IPS-15b (cell line): Measurements from ENCODE around the gene PHLDA3.
A peak's percentile ranks its signal among the peaks of the same experiment; 100 is the strongest.

Source experiments
- H3K27me3 ChIP-seq: one replicate; pipeline ENCODE4 v1.6.1; 2013; ENCODE audit warnings: low read length; ENCODE audit not compliant: control insufficient read depth, insufficient read depth
- H3K36me3 ChIP-seq: one replicate; pipeline ENCODE4 v1.6.1; 2013; ENCODE audit warnings: low read length; ENCODE audit not compliant: control insufficient read depth, insufficient read depth
- H3K4me1 ChIP-seq: one replicate; pipeline ENCODE4 v1.6.1; 2013; ENCODE audit warnings: mild to moderate bottlenecking, low read length; ENCODE audit not compliant: control insufficient read depth, insufficient read depth
- H3K4me3 ChIP-seq: one replicate; pipeline ENCODE4 v1.5.1; 2013; ENCODE audit warnings: low read depth, low read length
- H3K9ac ChIP-seq: one replicate; pipeline ENCODE4 v1.6.1; 2013; ENCODE audit warnings: low read depth, mild to moderate bottlenecking, low read length
- H3K9me3 ChIP-seq: one replicate; pipeline ENCODE4 v1.6.1; 2013; ENCODE audit warnings: mild to moderate bottlenecking, low read length; ENCODE audit not compliant: control insufficient read depth, insufficient read depth

PHLDA3 gene

DNA sequence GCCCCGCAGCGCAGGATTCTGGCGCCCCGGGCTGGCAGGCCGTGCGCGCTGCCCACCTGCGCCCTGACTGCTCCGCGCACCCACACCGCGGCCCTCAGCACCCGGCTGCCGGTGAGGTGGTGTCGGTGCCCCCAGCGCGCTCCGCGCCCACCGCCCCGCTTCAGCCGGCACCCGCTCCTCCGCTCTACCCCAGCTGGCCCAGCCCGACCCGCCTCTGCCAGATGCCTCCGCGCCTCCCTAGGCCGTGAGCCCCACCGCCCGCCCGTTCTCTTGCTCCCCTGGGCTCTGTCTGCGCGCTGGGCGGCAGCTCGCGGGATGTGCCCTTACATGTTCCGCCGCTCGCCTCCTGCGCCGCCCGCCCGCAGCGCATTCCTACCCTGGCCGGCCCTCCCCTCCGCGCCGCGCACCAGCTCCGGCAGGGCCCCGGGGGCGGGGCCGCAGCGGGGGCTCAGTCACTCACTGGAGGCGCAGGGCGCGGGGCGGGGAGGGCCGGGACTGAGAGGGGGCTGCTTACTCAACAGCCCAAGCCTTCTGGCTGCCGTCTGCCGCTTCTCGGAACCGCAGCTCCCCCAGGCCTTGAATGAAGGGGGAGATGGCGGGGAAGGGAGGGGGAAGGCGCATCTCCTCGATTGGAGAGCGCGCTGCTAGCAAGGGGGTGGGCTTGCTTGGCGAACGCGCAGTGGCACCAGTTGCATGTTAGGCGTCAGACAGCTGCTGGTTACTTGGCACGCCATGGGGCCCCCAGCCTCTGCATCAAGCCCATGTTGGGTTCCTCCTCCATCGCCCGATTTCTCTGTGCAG is at the start of gene PHLDA3:
Gene PHLDA3, minus strand, starts transcription at position 345 of the 801 bp plus-strand sequence. CDS start 402 bp downstream, outside the sequence.
- Histone ChIP-seq H3K9ac (peak within 1 kb of the TSS; percentile 92), H3K4me1 (peaks cover 9% of the 10 kb centered on the region), H3K4me3 (peak within 1 kb of the TSS; percentile 97), H3K36me3 (peaks cover 12% of the 10 kb centered on the region), H3K27me3 (peaks cover 34% of the 10 kb centered on the region), H3K9me3 (no peaks in the 10 kb centered on the region)

DNA sequence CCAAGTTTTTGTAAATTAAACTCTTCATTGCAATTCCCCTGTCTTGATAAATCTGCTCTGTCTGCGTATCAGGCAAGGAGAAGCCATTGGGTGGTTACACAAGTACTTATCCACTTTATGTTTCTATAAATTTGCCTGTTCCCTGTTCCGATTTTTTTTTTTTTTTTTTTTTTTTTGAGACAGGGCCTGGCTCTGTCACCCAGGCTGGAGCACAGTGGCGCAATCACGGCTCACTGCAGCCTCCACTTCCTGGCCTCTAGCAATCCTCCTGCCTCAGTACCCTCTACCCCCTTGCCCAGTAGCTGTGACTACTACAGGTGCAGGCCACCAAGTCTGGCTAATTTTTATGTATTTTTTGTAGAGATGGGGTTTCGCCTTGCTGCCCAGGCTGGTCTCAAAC is 49.1 kb upstream of the PHLDA3 start:
- Histone ChIP-seq H3K9me3 (no peaks in the 10 kb centered on the region), H3K27me3 (no peaks in the 10 kb centered on the region), H3K36me3 (no peaks in the 10 kb centered on the region), H3K4me1 (peaks cover 5% of the 10 kb centered on the region), H3K4me3 (no peak overlapping the region), H3K9ac (no peak overlapping the region)

DNA sequence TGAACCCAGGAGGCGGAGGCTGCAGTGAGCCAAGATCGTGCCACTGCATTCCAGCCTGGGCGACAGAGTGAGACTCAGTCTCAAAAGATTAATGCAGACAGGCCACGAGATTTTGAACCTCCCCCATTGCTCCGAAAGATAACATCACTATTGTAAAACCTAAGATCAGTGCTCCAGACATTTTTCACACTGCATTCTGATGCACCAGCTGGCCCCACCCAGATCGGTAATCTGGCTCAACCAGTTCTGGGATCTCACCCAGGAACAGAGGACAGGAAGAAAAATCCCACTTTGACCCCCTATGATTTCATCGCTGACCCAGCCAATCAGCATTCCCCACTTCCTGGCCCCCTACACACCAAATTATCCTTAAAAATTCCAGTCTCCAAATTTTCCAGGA is 48.6 kb upstream of the PHLDA3 start:
- Histone ChIP-seq H3K9ac (no peak overlapping the region), H3K27me3 (no peaks in the 10 kb centered on the region), H3K4me3 (no peak overlapping the region), H3K9me3 (no peaks in the 10 kb centered on the region), H3K4me1 (peaks cover 5% of the 10 kb centered on the region), H3K36me3 (no peaks in the 10 kb centered on the region)

DNA sequence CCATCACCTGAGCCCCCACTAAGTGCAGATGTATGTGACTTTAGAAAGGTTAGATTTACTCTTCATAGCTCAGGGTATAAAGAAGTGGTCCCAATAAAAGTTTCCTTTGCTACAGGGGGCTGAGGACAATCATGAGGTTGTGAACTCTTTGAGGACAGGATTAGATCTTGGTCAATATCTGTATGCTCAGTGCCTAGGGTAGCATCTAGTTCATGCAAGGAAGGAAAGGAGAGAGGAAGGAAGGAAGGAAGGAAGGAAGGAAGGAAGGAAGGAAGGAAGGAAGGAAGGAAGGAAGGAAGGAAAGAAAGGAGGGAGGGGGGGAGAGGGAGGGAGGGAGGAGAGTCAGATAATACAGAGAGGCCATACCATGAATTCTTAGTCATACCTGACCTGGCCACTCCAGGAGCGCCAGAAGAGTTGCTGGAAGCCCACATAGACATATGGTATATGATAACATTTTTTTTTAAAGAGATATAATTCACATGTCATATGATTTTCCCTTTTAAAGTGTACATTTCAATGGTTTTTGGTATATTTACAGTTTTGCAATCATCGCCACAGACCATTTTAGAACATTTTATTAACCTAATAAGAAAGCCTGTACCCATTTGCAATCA is 47.6 kb upstream of the PHLDA3 start:
- Histone ChIP-seq H3K27me3 (no peaks in the 10 kb centered on the region), H3K9me3 (no peaks in the 10 kb centered on the region), H3K4me1 (peaks cover 9% of the 10 kb centered on the region), H3K4me3 (no peak overlapping the region), H3K9ac (no peak overlapping the region), H3K36me3 (no peaks in the 10 kb centered on the region)

DNA sequence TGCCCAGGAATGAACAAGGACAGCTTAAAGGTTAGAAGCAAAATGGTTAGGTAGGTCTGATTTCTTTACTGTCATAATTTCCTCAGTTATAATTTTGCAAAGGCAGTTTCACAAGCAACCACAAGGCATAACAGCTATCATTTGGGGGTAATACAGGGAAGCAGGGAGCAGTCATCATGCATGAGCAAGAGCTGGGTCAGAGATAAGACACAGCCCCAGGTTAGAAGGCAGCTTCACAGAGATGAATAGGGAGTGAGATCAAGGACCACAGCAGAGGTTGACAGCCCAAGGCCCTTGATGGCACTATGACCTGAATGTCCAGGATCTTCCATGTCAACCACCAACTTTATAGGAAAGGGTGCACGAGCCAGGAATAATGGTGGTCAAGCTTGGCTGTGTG is 46.9 kb upstream of the PHLDA3 start:
- H3K36me3 ChIP-seq = no peaks in the 10 kb centered on the region
- no peaks in the 10 kb centered on the region for H3K9me3 ChIP-seq
- peaks cover 10% of the 10 kb centered on the region for H3K4me1 ChIP-seq
- H3K4me3 ChIP-seq = no peak overlapping the region
- H3K9ac ChIP-seq = peak overlapping the region; percentile 4
- no peaks in the 10 kb centered on the region for H3K27me3 ChIP-seq

DNA sequence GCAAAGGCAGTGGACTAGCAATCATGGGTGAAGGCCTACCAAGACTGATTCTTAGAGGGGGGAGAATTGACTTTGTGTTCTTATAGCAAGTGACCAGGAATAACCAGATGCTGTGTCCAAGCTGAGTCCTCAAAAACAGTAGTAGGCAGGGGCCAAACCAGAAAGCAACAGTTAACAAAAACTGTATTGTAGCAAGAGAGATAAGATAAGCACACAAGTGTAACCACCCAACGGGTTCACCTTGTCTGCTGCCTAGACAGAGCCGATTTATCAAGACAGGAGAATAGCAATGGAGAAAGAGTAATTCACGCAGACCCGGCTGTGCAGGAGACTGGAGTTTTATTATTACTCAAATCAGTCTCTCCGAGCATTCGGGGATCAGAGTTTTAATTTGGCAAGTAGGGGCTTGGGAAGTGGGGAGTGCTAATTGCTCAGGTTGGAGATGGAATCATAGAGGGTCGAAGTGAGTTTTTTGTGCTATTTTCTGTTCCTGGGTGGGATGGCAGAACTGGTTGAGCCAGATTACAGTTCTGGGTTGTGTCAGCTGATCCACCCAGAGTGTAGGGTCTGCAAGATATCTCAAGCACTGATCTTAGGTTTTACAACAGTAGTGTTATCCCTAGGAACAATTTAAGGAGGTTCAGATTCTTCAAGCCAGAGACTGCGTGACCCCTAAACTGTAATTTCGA is 46.2 kb upstream of the PHLDA3 start:
- peaks cover 10% of the 10 kb centered on the region for H3K4me1 ChIP-seq
- H3K9ac ChIP-seq = no peak overlapping the region
- H3K36me3 ChIP-seq = no peaks in the 10 kb centered on the region
- H3K4me3 ChIP-seq = no peak overlapping the region
- no peaks in the 10 kb centered on the region for H3K9me3 ChIP-seq
- no peaks in the 10 kb centered on the region for H3K27me3 ChIP-seq

DNA sequence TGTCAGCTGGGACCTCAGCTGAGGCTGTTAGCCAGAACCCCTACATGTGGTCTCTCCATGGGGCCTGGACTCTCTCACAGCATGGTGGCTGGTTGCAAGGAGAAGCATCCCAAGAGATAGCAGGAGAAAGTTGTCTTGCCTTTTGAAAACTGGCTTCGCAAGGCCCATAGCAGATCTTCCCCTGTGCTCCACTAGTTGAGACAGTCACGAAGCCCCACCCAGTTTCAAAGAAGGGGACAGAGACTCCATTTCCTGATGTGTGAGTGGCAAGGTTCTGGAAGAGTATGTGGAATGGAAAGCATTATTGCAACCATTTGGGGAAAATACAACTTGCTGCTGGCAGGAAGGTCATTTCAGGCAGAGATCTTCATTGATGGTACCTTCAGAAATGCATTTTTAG is 45.5 kb upstream of the PHLDA3 start:
- Histone ChIP-seq H3K4me3 (no peak overlapping the region), H3K36me3 (no peaks in the 10 kb centered on the region), H3K9me3 (no peaks in the 10 kb centered on the region), H3K27me3 (no peaks in the 10 kb centered on the region), H3K4me1 (peaks cover 10% of the 10 kb centered on the region), H3K9ac (no peak overlapping the region)

DNA sequence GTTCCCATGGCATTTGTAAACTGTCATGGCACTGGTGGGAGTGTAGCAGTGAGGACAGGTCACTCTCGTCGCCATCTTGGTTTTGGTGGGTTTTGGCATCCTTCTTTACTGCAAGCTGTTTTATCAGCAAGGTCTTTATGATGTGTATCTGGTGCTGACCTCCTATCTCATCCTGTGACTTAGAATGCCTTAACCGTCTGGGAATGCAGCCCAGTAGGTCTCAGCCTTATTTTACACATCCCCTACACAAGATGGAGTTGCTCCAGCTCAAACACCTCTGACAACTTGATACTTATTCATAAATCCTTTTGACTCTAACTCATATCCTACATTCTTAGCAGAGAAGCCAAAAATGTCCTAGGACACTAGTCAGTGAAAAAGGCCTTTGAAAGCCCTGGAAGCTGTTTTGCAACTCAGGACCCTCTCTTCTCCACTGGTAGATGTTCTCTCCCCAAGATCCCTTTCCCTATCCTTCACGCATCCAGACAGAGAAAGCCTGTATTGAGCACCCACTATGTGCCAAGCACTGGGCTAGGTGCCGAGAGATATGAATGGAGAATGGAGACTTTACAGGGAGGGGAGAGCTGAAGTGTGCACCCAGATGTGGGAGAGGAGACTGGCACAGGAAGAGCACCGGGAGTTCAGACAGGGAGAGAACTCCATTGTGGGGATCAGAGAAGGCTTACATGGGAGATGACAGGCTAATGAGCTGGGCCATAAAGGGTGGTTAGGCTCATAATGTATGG is 44.7 kb upstream of the PHLDA3 start:
- peaks cover 7% of the 10 kb centered on the region for H3K27me3 ChIP-seq

DNA sequence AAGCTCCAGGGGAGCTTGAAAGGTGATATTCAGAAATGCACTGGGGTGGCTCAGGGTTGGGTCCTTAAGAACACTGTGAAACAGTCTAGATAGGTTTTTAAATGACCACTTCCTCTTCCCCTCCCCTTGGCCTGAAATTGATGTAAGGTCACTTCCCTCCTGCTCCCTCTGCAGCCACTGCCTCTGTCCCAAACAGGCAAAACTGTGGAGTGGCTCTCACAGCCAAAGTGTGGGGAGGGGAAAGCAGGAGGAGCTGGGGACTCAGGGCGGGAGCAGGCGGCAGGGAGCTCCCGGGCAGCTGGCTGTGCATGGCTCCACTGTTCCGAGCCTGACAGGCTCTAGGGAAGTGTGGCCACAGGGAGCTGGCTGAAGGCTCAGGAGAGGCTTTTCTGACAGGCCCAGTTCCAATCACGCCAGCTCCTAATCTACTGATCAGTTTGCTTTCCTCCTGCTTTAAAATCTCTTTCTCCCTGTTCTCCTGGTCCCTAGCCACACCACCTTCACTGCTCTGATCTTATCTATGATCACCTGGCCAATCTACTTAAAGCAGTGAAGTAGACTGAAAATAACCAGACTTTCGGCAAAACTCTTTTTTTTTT is 43.1 kb upstream of the PHLDA3 start:
- H3K9ac ChIP-seq = peak overlapping the region; percentile 50
- H3K4me1 ChIP-seq = peaks cover 10% of the 10 kb centered on the region

More for the DNA sequence above, 44.7 kb upstream of the PHLDA3 start:
- Histone ChIP-seq H3K9me3 (no peaks in the 10 kb centered on the region), H3K4me1 (peaks cover 10% of the 10 kb centered on the region), H3K36me3 (no peaks in the 10 kb centered on the region), H3K4me3 (no peak overlapping the region), H3K9ac (no peak overlapping the region)

DNA sequence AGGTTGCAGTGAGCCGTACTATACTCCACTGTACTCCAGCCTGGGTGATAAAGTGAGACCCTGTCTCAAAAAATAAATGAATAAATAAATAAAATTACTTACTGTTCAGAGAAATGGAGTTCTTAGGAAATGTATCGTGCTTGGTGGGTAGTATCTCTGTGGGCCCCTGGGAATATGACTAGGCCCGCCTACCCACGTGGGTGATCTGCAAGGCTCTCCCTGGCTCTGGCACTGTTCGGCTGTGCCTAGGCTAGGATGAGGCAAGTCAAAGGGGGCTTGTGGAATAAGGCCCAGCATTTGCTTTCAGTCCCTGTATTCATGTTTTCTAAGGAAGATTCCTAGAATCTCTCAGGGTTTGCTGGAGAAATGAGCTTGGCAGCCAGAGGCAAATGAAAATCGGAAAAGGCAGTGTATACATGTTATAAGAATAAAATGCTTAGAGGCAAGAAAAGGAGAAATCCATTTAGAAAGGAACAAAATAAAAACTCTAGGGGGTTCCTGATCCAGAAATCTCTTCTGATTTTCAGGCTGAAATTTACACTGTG is 42.5 kb upstream of the PHLDA3 start:
- H3K9ac ChIP-seq = peak overlapping the region; percentile 27
- H3K36me3 ChIP-seq = no peaks in the 10 kb centered on the region
- H3K9me3 ChIP-seq = no peaks in the 10 kb centered on the region
- peaks cover 10% of the 10 kb centered on the region for H3K4me1 ChIP-seq
- H3K27me3 ChIP-seq = peaks cover 21% of the 10 kb centered on the region
- no peak overlapping the region for H3K4me3 ChIP-seq

More for the DNA sequence above, 43.1 kb upstream of the PHLDA3 start:
- no peaks in the 10 kb centered on the region for H3K9me3 ChIP-seq
- H3K4me3 ChIP-seq = no peak overlapping the region
- H3K36me3 ChIP-seq = no peaks in the 10 kb centered on the region
- H3K27me3 ChIP-seq = peaks cover 18% of the 10 kb centered on the region

DNA sequence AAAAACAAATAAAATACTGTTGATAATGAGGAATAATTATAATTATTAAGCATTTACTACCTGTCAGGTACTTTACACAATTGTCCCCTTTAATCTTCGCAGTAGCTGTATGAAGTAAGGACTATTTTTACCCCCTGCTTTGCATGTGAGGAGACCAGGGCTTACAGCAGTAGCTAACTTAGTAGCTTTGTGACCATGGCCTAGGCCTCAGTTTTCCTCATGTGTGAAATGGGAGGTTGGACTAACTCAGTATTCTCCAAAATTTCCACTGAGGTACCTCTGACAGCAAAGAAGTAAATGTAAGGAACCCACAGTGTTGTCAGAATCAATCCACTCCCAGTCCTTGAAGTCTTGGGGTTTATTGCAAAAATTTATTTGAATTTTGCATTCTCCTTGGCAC is 41.7 kb upstream of the PHLDA3 start:
- H3K4me1 ChIP-seq = peaks cover 10% of the 10 kb centered on the region
- no peak overlapping the region for H3K9ac ChIP-seq
- H3K4me3 ChIP-seq = no peak overlapping the region
- no peaks in the 10 kb centered on the region for H3K36me3 ChIP-seq
- H3K27me3 ChIP-seq = peaks cover 28% of the 10 kb centered on the region
- H3K9me3 ChIP-seq = no peaks in the 10 kb centered on the region
